ENCODE data around the gene SFT2D3.

The SFT2D3 gene

GRCh38 chr2:127669056-127669455, 32.2 kb upstream of the SFT2D3 start:
- H3K4me1 ChIP-seq (ENCODE audit: insufficient read depth, low read length), result peaks cover 3% of the 10 kb centered on the region
- H3K9ac ChIP-seq (ENCODE audit: low read depth, low read length), result no peak overlapping the region
- no peak overlapping the region for H3K27ac ChIP-seq (ENCODE audit: low read length)
- peaks cover 47% of the 10 kb centered on the region for H3K27me3 ChIP-seq (ENCODE audit: insufficient read depth, low read length)
- H3K9me3 ChIP-seq (ENCODE audit: insufficient read depth, low read depth, low read length), result no peaks in the 10 kb centered on the region
- no peak overlapping the region for H3K4me3 ChIP-seq (ENCODE audit: low read length)
- H3K36me3 ChIP-seq (ENCODE audit: insufficient read depth, low read depth, low read length), result no peaks in the 10 kb centered on the region

- no peaks in the 10 kb centered on the region; the same call in 1 of the 2 replicates for H3K4me1 ChIP-seq (ENCODE audit: insufficient read depth, low read length)
- no peaks in the 10 kb centered on the region for H3K36me3 ChIP-seq (ENCODE audit: insufficient read depth, low read depth, low read length)
- no peak overlapping the region for H3K9ac ChIP-seq (ENCODE audit: low read depth, low read length)
- H3K27ac ChIP-seq (ENCODE audit: low read length), result no peak overlapping the region
- no peak overlapping the region for H3K4me3 ChIP-seq (ENCODE audit: low read length)
- peaks cover 44% of the 10 kb centered on the region for H3K27me3 ChIP-seq (ENCODE audit: insufficient read depth, low read length)
- no peaks in the 10 kb centered on the region for H3K9me3 ChIP-seq (ENCODE audit: insufficient read depth, low read depth, low read length)
Observed at GRCh38 chr2:127670055-127670956, 31.0 kb upstream of the SFT2D3 start.

GRCh38 chr2:127670957-127671290, 30.4 kb upstream of the SFT2D3 start:
- no peaks in the 10 kb centered on the region for H3K9me3 ChIP-seq (ENCODE audit: insufficient read depth, low read depth, low read length)
- no peak overlapping the region for H3K9ac ChIP-seq (ENCODE audit: low read depth, low read length)
- peaks cover 2% of the 10 kb centered on the region; the same call in 1 of the 2 replicates for H3K4me1 ChIP-seq (ENCODE audit: insufficient read depth, low read length)
- H3K27me3 ChIP-seq (ENCODE audit: insufficient read depth, low read length), result peaks cover 44% of the 10 kb centered on the region
- H3K4me3 ChIP-seq (ENCODE audit: low read length), result no peak overlapping the region
- no peaks in the 10 kb centered on the region for H3K36me3 ChIP-seq (ENCODE audit: insufficient read depth, low read depth, low read length)
- no peak overlapping the region for H3K27ac ChIP-seq (ENCODE audit: low read length)

- no peaks in the 10 kb centered on the region for H3K36me3 ChIP-seq (ENCODE audit: insufficient read depth, low read depth, low read length)
- H3K27me3 ChIP-seq (ENCODE audit: insufficient read depth, low read length), result peaks cover 44% of the 10 kb centered on the region
- no peak overlapping the region for H3K9ac ChIP-seq (ENCODE audit: low read depth, low read length)
- 0 out of 2 replicates have a peak, but pooled peaks cover 4% of the 10 kb centered on the region for H3K4me1 ChIP-seq (ENCODE audit: insufficient read depth, low read length)
- H3K4me3 ChIP-seq (ENCODE audit: low read length), result no peak overlapping the region
- no peaks in the 10 kb centered on the region for H3K9me3 ChIP-seq (ENCODE audit: insufficient read depth, low read depth, low read length)
- H3K27ac ChIP-seq (ENCODE audit: low read length), result no peak overlapping the region
Observed at GRCh38 chr2:127671557-127672302, 29.6 kb upstream of the SFT2D3 start.

GRCh38 chr2:127672341-127673224, 28.7 kb upstream of the SFT2D3 start:
- Histone ChIP-seq H3K4me3 (ENCODE audit: low read length) (no peak overlapping the region), H3K9ac (ENCODE audit: low read depth, low read length) (no peak overlapping the region), H3K4me1 (ENCODE audit: insufficient read depth, low read length) (0 out of 2 replicates have a peak, but pooled peaks cover 4% of the 10 kb centered on the region), H3K27me3 (ENCODE audit: insufficient read depth, low read length) (peaks cover 50% of the 10 kb centered on the region), H3K9me3 (ENCODE audit: insufficient read depth, low read depth, low read length) (no peaks in the 10 kb centered on the region), H3K36me3 (ENCODE audit: insufficient read depth, low read depth, low read length) (no peaks in the 10 kb centered on the region), H3K27ac (ENCODE audit: low read length) (no peak overlapping the region)

GRCh38 chr2:127673291-127674069, 27.8 kb upstream of the SFT2D3 start:
- H3K4me1 ChIP-seq (ENCODE audit: insufficient read depth, low read length), result 0 out of 2 replicates have a peak, but pooled peaks cover 4% of the 10 kb centered on the region
- H3K27me3 ChIP-seq (ENCODE audit: insufficient read depth, low read length), result peaks cover 59% of the 10 kb centered on the region
- H3K9ac ChIP-seq (ENCODE audit: low read depth, low read length), result no peak overlapping the region
- no peak overlapping the region for H3K27ac ChIP-seq (ENCODE audit: low read length)
- H3K4me3 ChIP-seq (ENCODE audit: low read length), result no peak overlapping the region
- no peaks in the 10 kb centered on the region for H3K9me3 ChIP-seq (ENCODE audit: insufficient read depth, low read depth, low read length)
- no peaks in the 10 kb centered on the region for H3K36me3 ChIP-seq (ENCODE audit: insufficient read depth, low read depth, low read length)

- H3K4me1 ChIP-seq (ENCODE audit: insufficient read depth, low read length), result 0 out of 2 replicates have a peak, but pooled peaks cover 4% of the 10 kb centered on the region
- H3K9ac ChIP-seq (ENCODE audit: low read depth, low read length), result no peak overlapping the region
- peaks cover 61% of the 10 kb centered on the region for H3K27me3 ChIP-seq (ENCODE audit: insufficient read depth, low read length)
- H3K36me3 ChIP-seq (ENCODE audit: insufficient read depth, low read depth, low read length), result no peaks in the 10 kb centered on the region
- peak overlapping the region; percentile 60; the same call in 1 of the 2 replicates for H3K4me3 ChIP-seq (ENCODE audit: low read length)
- no peaks in the 10 kb centered on the region for H3K9me3 ChIP-seq (ENCODE audit: insufficient read depth, low read depth, low read length)
- no peak overlapping the region for H3K27ac ChIP-seq (ENCODE audit: low read length)
Observed at GRCh38 chr2:127674241-127675209, 26.8 kb upstream of the SFT2D3 start.

- 0 out of 2 replicates have a peak, but pooled peaks cover 4% of the 10 kb centered on the region for H3K4me1 ChIP-seq (ENCODE audit: insufficient read depth, low read length)
- H3K27ac ChIP-seq (ENCODE audit: low read length), result no peak within 1 kb of the TSS
- no peaks in the 10 kb centered on the region for H3K36me3 ChIP-seq (ENCODE audit: insufficient read depth, low read depth, low read length)
- peak within 1 kb of the TSS; percentile 63; the same call in 1 of the 2 replicates for H3K9ac ChIP-seq (ENCODE audit: low read depth, low read length)
- no peaks in the 10 kb centered on the region for H3K9me3 ChIP-seq (ENCODE audit: insufficient read depth, low read depth, low read length)
- H3K27me3 ChIP-seq (ENCODE audit: insufficient read depth, low read length), result peaks cover 61% of the 10 kb centered on the region
- H3K4me3 ChIP-seq (ENCODE audit: low read length), result peak within 1 kb of the TSS; percentile 80
Observed at GRCh38 chr2:127675331-127676261, 25.7 kb upstream of the SFT2D3 start, which contains the start of gene LIMS2. TSS of gene LIMS2 (minus strand) at chr2:127675530. CDS start at chr2:127675024, 506 bp downstream.

- no peak overlapping the region for H3K9ac ChIP-seq (ENCODE audit: low read depth, low read length)
- no peaks in the 10 kb centered on the region for H3K36me3 ChIP-seq (ENCODE audit: insufficient read depth, low read depth, low read length)
- no peak overlapping the region for H3K27ac ChIP-seq (ENCODE audit: low read length)
- H3K27me3 ChIP-seq (ENCODE audit: insufficient read depth, low read length), result peaks cover 61% of the 10 kb centered on the region
- H3K4me3 ChIP-seq (ENCODE audit: low read length), result no peak overlapping the region
- 0 out of 2 replicates have a peak, but pooled peaks cover 4% of the 10 kb centered on the region for H3K4me1 ChIP-seq (ENCODE audit: insufficient read depth, low read length)
- no peaks in the 10 kb centered on the region for H3K9me3 ChIP-seq (ENCODE audit: insufficient read depth, low read depth, low read length)
Observed at GRCh38 chr2:127676906-127677305, 24.4 kb upstream of the SFT2D3 start.

Data from iPS-20b (cell line).